K562 (cell line): ENCODE data around the gene SPOUT1. TPM values are rescaled to one million over a fixed set of nuclear protein-coding genes. Genes with fewer than 3 reads are reported as not detected.

Experiments
- ATF7 ChIP-seq: fragments of 450-650 bp; IDR thresholded peaks from 2 replicates; pipeline ENCODE4 v1.7.1; 2014; ENCODE audit warnings: mild to moderate bottlenecking, moderate library complexity
- BRD4 ChIP-seq: fragments of 200-600 bp; sonication (generic); IDR thresholded peaks from 2 replicates; pipeline ENCODE4 v1.6.1; 2017; ENCODE audit warnings: inconsistent platforms
- CEBPG ChIP-seq, 3 experiments: fragments of 200-800 bp in 1 of 3; sonication (Bioruptor generic) in 1 of 3; sonication (generic) in 1 of 3; formaldehyde crosslinking in 1 of 3; IDR thresholded peaks in 2 of 3; conservative IDR thresholded peaks in 1 of 3; 2 replicates each; pipeline versions ENCODE4 v1.6.1 to v1.8.0; 2016 to 2022; ENCODE audit warnings: missing compliant biosample characterization in 2 of 3, missing genetic modification characterization in 2 of 3, mild to moderate bottlenecking in 1 of 3, missing genetic modification reagents in 1 of 3
- E2F3 ChIP-seq: fragments of 250-450 bp; sonication (Bioruptor Pico); IDR thresholded peaks from 2 replicates; pipeline ENCODE4 v1.4.0; 2020; ENCODE audit warnings: mild to moderate bottlenecking
- ELF1 ChIP-seq: fragments of 200-800 bp; sonication (Bioruptor generic); IDR thresholded peaks from 2 replicates; pipeline ENCODE4 v1.6.1; 2016; ENCODE audit warnings: missing genetic modification characterization, missing compliant biosample characterization
- EP400 ChIP-seq: fragments of 450-650 bp; IDR thresholded peaks from 2 replicates; pipeline ENCODE4 v1.6.1; 2017; ENCODE audit warnings: antibody characterized with exemption, mild to moderate bottlenecking, moderate library complexity
- ESRRB ChIP-seq: fragments of 250-450 bp; sonication (Bioruptor Pico); IDR thresholded peaks from 2 replicates; pipeline ENCODE4 v1.5.0; 2020; ENCODE audit warnings: mild to moderate bottlenecking, moderate library complexity, borderline replicate concordance
- GABPB1 ChIP-seq: sonication (generic); formaldehyde crosslinking; IDR thresholded peaks from 2 replicates; pipeline ENCODE4 v1.8.0; 2022; ENCODE audit warnings: mild to moderate bottlenecking, missing genetic modification reagents
- HCFC1 ChIP-seq: IDR thresholded peaks from 2 replicates; pipeline ENCODE4 v1.6.1; 2012; ENCODE audit warnings: low read depth, low read length, improper control_type of control experiment
- ILK ChIP-seq: fragments of 450-650 bp; IDR thresholded peaks from 2 replicates; pipeline ENCODE4 v1.6.1; 2016; ENCODE audit warnings: missing genetic modification characterization, low read depth, mild to moderate bottlenecking, missing compliant biosample characterization, moderate library complexity, borderline replicate concordance
- NCOA1 ChIP-seq: fragments of 450-650 bp; IDR thresholded peaks from 2 replicates; pipeline ENCODE4 v1.6.1; 2016; ENCODE audit warnings: low read depth
- NR4A1 ChIP-seq, 2 experiments: fragments of 250-450 bp in 1 of 2; fragments of 450-650 bp in 1 of 2; sonication (Bioruptor Pico) in 1 of 2; IDR thresholded peaks; 2 replicates each; pipeline versions ENCODE4 v1.4.0 to v1.6.1; 2016 to 2020; ENCODE audit warnings: mild to moderate bottlenecking in 2 of 2, missing compliant biosample characterization in 1 of 2, missing genetic modification characterization in 1 of 2, moderate library complexity in 1 of 2
- PTRF ChIP-seq: fragments of 450-650 bp; IDR thresholded peaks from 2 replicates; pipeline ENCODE4 v1.6.1; 2016; ENCODE audit warnings: mild to moderate bottlenecking, missing genetic modification characterization, missing compliant biosample characterization
- SMAD3 ChIP-seq: fragments of 450-650 bp; formaldehyde crosslinking; conservative IDR thresholded peaks from 2 replicates; pipeline ENCODE4 v1.4.0; 2020; ENCODE audit warnings: mild to moderate bottlenecking
- SRSF1 ChIP-seq: fragments of 200-400 bp; formaldehyde crosslinking; IDR thresholded peaks from 2 replicates; pipeline ENCODE4 v1.6.1; 2017; ENCODE audit warnings: mild to moderate bottlenecking, low read depth, low read length, moderate library complexity
- STAT5B ChIP-seq: fragments of 250-450 bp; sonication (Bioruptor Pico); IDR thresholded peaks from 2 replicates; pipeline ENCODE4 v1.8.0; 2021; ENCODE audit warnings: mild to moderate bottlenecking, inconsistent platforms
- SUPT5H ChIP-seq: fragments of 450-650 bp; IDR thresholded peaks from 2 replicates; pipeline ENCODE4 v1.6.1; 2016
- TEAD2 ChIP-seq: fragments of 450-650 bp; IDR thresholded peaks from 2 replicates; pipeline ENCODE4 v1.6.1; 2016; ENCODE audit warnings: missing genetic modification characterization, control low read depth, missing compliant biosample characterization
- TFAM ChIP-seq: fragments of 250-450 bp; sonication (Bioruptor Pico); conservative IDR thresholded peaks from 2 replicates; pipeline ENCODE4 v1.5.0; 2021; ENCODE audit warnings: mild to moderate bottlenecking, moderate library complexity
- ZFP1 ChIP-seq: fragments of 450-650 bp; formaldehyde crosslinking; IDR thresholded peaks from 2 replicates; pipeline ENCODE4 v1.4.0; 2020; ENCODE audit warnings: mild to moderate bottlenecking, mixed read lengths
- ZNF140 ChIP-seq: fragments of 250-450 bp; sonication (Bioruptor Pico); IDR thresholded peaks from 2 replicates; pipeline ENCODE4 v1.8.0; 2021; ENCODE audit warnings: moderate library complexity, mild to moderate bottlenecking, inconsistent platforms
- ZNF146 ChIP-seq: IDR thresholded peaks from one replicate; pipeline ENCODE4 v1.6.1; 2018; ENCODE audit warnings: missing compliant biosample characterization; ENCODE audit not compliant: unreplicated experiment
- ZNF77 ChIP-seq: fragments of 250-450 bp; sonication (Bioruptor Pico); IDR thresholded peaks from 2 replicates; pipeline ENCODE4 v1.5.0; 2020
- polyA plus RNA-seq, 8 experiments: library from polyadenylated mRNA; depleted of rRNA in 4 of 8; stranded (reverse) in 5 of 8; unstranded in 3 of 8; fragments of >200 nt; fragmentation: Nextera tagmentation in 2 of 8; fragmentation: Illumina TruSeq in 1 of 8; extraction: Ambion mirVana in 2 of 8; extraction: Trizol in 1 of 8; gene quantifications; 2 replicates each; pipeline versions ENCODE4 v1.2.1 to v1.2.3, GENCODE V29; 2011 to 2014; ENCODE audit warnings: inconsistent platforms in 1 of 8, missing spikeins in 1 of 8
- total RNA-seq, 7 experiments: library from RNA; depleted of rRNA in 6 of 7; stranded (reverse); fragments of >200 nt in 6 of 7; fragmentation: Illumina TruSeq in 2 of 7; extraction: Trizol in 2 of 7; gene quantifications; 2 replicates each; pipeline versions ENCODE4 v1.2.1 to v1.2.3, GENCODE V29; 2011 to 2021; ENCODE audit warnings: low replicate concordance in 1 of 7
- TF ChIP-seq, protein P1 (sequence below): sonication (generic); formaldehyde crosslinking; IDR thresholded peaks from 2 replicates; pipeline ENCODE4 v1.9.0; 2022; ENCODE audit warnings: mild to moderate bottlenecking, missing genetic modification reagents
- TF ChIP-seq, protein P2 (sequence below): fragments of 450-650 bp; IDR thresholded peaks from 2 replicates; pipeline ENCODE4 v1.7.0; 2016; ENCODE audit warnings: borderline replicate concordance
- TF ChIP-seq, protein P3 (sequence below): fragments of 250-450 bp; sonication (Bioruptor Pico); IDR thresholded peaks from 2 replicates; pipeline ENCODE4 v1.4.0; 2020; ENCODE audit warnings: mild to moderate bottlenecking, moderate library complexity, borderline replicate concordance

Gene SPOUT1
- total and polyA plus RNA-seq, 9 of the 15 experiments (the other 6 are each of a cell fraction or from before 2014, with no cell fraction given) = 10.6 to 121 (median 37.4) TPM

DNA sequence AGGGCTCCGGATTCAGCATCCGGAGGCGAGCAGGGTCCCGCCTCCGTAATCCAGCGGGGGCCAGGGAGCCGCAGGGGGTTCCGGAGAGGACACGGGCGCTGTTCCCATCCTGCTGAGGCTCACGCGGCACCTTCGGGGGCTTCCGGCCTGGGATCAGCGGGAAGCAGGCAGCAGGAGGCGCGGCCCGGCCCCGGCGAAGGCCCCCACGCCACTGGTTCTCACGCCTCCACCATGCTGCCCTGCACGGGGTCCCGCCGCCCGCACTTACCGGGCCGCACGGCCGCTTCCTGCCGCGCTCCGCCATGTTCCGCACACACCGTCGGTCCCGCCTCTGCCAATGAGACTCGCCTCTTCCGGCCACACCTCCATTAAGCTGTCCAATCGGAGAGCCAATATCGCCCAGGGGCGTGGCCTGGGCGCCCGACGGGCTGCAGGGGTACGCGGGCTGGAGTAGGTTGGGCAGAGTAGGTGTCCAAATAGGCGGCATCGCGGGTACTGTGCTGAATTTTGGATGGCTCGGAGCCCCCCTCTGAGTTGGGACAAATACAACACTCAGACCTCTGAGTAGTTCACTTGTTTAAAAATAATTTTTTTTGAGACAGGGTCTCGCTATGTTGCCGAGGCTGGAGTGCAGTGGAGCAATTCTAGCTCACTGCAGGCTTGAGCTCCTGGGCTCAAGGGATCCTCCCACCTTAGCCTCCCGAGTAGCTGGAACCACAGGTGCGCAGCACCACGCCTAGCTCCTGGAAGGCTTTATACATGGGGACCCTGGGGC, at the start of gene SPOUT1 (continued):
- TF ChIP-seq, protein P1, sequence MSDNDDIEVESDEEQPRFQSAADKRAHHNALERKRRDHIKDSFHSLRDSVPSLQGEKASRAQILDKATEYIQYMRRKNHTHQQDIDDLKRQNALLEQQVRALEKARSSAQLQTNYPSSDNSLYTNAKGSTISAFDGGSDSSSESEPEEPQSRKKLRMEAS = peak; percentile 86
- peak; percentile 60; the same call in 1 of the 2 replicates for TF ChIP-seq ATF7
- TF ChIP-seq ELF1 (tag) = peak; percentile 66
- TF ChIP-seq NR4A1 (CRISPR knock-in tag; IDR thresholded peaks at IDR 0.05) = no peak; the same call in 1 of the 2 replicates
- TF ChIP-seq NR4A1 (tag; IDR thresholded peaks at IDR 0.05) = no peak
- TF ChIP-seq E2F3 (CRISPR knock-in tag) = no peak
- no peak for TF ChIP-seq SRSF1
- TF ChIP-seq, protein P2, sequence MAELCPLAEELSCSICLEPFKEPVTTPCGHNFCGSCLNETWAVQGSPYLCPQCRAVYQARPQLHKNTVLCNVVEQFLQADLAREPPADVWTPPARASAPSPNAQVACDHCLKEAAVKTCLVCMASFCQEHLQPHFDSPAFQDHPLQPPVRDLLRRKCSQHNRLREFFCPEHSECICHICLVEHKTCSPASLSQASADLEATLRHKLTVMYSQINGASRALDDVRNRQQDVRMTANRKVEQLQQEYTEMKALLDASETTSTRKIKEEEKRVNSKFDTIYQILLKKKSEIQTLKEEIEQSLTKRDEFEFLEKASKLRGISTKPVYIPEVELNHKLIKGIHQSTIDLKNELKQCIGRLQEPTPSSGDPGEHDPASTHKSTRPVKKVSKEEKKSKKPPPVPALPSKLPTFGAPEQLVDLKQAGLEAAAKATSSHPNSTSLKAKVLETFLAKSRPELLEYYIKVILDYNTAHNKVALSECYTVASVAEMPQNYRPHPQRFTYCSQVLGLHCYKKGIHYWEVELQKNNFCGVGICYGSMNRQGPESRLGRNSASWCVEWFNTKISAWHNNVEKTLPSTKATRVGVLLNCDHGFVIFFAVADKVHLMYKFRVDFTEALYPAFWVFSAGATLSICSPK = no peak
- no peak for TF ChIP-seq ZFP1 (CRISPR knock-in tag)
- no peak for TF ChIP-seq SMAD3 (CRISPR knock-in tag)
- TF ChIP-seq TEAD2 = no peak
- TF ChIP-seq ILK = no peak
- TF ChIP-seq, protein P3, sequence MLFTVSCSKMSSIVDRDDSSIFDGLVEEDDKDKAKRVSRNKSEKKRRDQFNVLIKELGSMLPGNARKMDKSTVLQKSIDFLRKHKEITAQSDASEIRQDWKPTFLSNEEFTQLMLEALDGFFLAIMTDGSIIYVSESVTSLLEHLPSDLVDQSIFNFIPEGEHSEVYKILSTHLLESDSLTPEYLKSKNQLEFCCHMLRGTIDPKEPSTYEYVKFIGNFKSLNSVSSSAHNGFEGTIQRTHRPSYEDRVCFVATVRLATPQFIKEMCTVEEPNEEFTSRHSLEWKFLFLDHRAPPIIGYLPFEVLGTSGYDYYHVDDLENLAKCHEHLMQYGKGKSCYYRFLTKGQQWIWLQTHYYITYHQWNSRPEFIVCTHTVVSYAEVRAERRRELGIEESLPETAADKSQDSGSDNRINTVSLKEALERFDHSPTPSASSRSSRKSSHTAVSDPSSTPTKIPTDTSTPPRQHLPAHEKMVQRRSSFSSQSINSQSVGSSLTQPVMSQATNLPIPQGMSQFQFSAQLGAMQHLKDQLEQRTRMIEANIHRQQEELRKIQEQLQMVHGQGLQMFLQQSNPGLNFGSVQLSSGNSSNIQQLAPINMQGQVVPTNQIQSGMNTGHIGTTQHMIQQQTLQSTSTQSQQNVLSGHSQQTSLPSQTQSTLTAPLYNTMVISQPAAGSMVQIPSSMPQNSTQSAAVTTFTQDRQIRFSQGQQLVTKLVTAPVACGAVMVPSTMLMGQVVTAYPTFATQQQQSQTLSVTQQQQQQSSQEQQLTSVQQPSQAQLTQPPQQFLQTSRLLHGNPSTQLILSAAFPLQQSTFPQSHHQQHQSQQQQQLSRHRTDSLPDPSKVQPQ (CRISPR knock-in tag) = no peak
- no peak for TF ChIP-seq STAT5B (CRISPR knock-in tag)
- TF ChIP-seq EP400 = peak; percentile 90
- no peak for TF ChIP-seq ESRRB (CRISPR knock-in tag)
- TF ChIP-seq TFAM (CRISPR knock-in tag) = no peak
- no peak for TF ChIP-seq PTRF (tag)
- peak; percentile 87 for TF ChIP-seq GABPB1 (CRISPR knock-in tag)
- TF ChIP-seq HCFC1 = peak; percentile 36; the same call in 1 of the 2 replicates
- peak; percentile 91 for TF ChIP-seq SUPT5H
- no peak for TF ChIP-seq ZNF140
- TF ChIP-seq ZNF146 (CRISPR knock-in tag) = no peak
- TF ChIP-seq NCOA1 = no peak
- TF ChIP-seq ZNF77 (CRISPR knock-in tag) = no peak
- no peak for TF ChIP-seq BRD4
- no peak for TF ChIP-seq CEBPG (CRISPR knock-in tag; IDR thresholded peaks at IDR 0.05)
- TF ChIP-seq CEBPG (tag; conservative IDR thresholded peaks at IDR 0.05 in 1 of 2, IDR thresholded peaks at IDR 0.05 in 1 of 2) = no peak
